GM21423 (cell line): ENCODE data around the gene TSPO2.

ENCODE experiments used
- ATAC-seq: cut with Tn5 transposase; IDR thresholded peaks from one replicate; pipeline ENCODE4 v1.9.1; 2021; ENCODE audit warnings: mild to moderate bottlenecking, moderate library complexity; ENCODE audit not compliant: unreplicated experiment

TSPO2 gene

GRCh38 chr6:41074692-41075436 is 32.6 kb downstream of the TSPO2 start:
- no peak for ATAC-seq

- ATAC-seq, result no peak
Observed at GRCh38 chr6:41075651-41076626, 33.7 kb downstream of the TSPO2 start.

GRCh38 chr6:41077536-41077935 is 35.3 kb downstream of the TSPO2 start:
- no peak for ATAC-seq

GRCh38 chr6:41078101-41078500 is 35.8 kb downstream of the TSPO2 start:
- no peak for ATAC-seq

GRCh38 chr6:41079080-41079479 is 36.8 kb downstream of the TSPO2 start:
- no peak for ATAC-seq

DNA sequence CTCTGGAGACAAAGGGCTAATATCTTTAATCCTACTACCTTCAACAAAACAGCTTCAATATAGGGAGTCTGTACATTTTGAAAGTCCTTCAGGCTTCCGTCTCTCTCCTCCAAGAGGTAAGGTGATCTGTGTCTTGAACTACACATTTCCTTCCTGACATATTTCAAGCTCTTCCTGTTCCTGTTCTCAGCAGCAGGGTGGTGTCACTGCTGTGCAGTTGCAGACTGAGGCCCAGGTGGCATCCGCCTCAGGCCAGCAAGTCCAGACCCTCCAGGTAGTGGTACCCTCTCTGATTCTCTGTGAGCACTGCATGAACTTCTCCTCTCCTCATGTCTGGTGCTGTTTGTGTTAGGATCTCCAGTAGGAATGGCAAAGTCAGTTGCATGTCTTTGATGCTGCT is 38.4 kb downstream of the TSPO2 start:
- ATAC-seq, result no peak

DNA sequence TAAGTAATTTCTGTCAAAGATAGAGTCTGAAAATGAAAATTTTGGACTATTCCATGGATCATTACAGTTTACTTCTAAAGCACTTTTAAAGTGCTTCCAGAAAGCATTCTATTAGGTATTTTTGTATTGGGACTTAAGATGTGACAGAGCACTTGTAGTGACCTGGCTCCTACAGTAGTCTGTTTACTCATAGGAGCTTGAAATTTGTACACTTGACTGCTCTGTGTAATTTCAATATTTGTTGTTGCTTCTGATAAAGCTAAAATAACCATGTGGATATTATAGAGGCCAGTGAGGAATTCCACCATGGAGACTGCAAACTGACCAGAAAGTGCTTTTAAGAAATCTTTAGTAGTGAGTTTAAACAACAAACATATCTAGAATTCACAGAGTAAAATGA is 40.8 kb downstream of the TSPO2 start:
- no peak for ATAC-seq

DNA sequence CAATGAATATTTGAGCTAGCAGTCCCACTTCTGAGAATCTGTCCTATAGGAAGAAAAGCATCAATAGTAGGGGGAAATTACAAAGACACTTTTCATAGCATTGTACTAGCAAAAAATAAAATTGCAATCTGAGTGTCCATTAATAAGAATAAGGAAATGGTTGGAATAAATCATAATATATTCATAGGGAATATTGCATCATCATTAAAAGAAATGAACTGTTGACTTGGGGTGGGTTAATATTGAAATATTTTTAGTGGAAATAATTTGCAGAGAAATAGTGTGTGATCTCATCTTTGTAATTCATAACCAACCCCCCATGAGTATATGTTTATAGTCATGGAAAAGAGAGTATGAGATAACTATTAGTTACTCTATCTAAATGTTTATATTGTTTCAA is 42.9 kb downstream of the TSPO2 start:
- no peak for ATAC-seq

DNA sequence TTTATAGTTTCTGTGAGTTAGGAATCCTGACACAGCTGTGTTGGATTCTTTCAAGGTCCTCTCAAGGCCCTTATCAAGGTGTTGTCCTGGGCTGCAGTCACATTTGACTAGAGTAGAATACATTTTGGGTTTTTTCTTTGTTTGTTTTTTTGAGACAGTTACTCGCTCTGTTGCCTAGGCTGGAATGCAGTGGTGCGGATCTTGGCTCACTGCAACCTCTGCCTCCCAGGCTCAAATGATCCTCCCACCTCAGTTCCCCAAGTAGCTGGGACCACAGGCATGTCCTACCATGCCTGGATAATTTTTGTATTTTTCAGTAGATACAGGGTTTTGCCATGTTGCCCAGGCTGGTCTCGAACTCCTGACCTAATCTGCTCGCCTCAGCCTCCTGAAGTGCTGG is 46.2 kb downstream of the TSPO2 start:
- no peak for ATAC-seq

DNA sequence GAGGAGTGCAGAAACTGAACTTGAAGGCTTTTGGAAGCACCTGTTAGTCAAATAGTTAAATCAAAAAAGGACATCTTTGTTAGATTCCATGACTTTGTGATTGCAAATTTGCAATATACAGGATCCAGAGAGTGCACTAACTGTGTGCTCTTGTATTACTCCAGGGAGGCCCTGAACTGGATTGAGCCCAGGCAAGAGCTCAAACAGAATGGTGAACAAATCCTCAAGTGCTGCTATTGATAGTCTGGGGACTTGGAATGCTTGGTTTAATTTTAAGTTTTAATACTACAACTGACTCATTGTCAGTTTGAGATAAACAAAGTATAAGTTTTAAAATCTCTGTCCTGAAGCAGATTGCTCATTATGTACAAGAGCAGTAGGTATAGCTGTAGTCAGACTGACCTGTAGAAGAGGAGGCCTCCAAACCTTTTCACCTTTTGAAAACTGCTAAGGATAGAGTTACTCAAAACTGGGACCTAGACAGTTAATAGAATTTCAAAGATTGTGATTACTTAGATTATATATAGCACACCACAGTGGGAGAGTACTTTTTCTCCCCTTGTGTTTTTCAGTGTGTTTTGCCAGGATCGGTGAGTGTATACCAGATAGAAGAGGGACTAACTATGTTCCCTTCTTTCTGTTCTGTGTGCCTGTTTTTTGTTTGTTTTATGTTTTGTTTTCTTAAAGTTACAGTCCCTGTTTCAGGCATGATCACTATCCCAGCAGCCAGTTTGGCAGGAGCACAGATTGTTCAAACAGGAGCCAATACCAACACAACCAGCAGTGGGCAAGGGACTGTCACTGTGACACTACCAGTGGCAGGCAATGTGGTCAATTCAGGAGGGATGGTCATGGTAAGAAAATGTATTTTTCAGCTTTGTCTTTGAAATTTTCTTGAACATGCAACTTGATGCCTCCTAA is 48.8 kb downstream of the TSPO2 start:
- ATAC-seq, result no peak

- ATAC-seq, result no peak
Observed at GRCh38 chr6:41092421-41093140, 50.3 kb downstream of the TSPO2 start.

GRCh38 chr6:41093729-41094128 is 51.5 kb downstream of the TSPO2 start:
- ATAC-seq, result no peak
